GM12874 (cell line): ENCODE data around the gene CDK3.

ENCODE experiments used
- CTCF ChIP-seq: IDR thresholded peaks from 2 replicates; pipeline ENCODE4 v1.5.1; 2011; ENCODE audit warnings: low read depth, mild to moderate bottlenecking, control low read depth, low read length, moderate library complexity; ENCODE audit not compliant: insufficient read depth

CDK3 gene

GRCh38 chr17:76007131-76007849 is 6.6 kb downstream of the CDK3 start:
- no peak for TF ChIP-seq CTCF

GRCh38 chr17:76007850-76008165 is 7.2 kb downstream of the CDK3 start:
- TF ChIP-seq CTCF: no peak

- no peak for TF ChIP-seq CTCF
Observed at GRCh38 chr17:76008208-76008607, 7.6 kb downstream of the CDK3 start.

GRCh38 chr17:76008630-76009425 is 8.2 kb downstream of the CDK3 start:
- no peak for TF ChIP-seq CTCF

- no peak for TF ChIP-seq CTCF
Observed at GRCh38 chr17:76009447-76009846, 8.8 kb downstream of the CDK3 start.

- no peak for TF ChIP-seq CTCF
Observed at GRCh38 chr17:76009969-76010661, 9.5 kb downstream of the CDK3 start.

- TF ChIP-seq CTCF: no peak
Observed at GRCh38 chr17:76011951-76012350, 11.3 kb downstream of the CDK3 start.
